C4-2B (cell line): ENCODE data around the gene LCAT.

Experiments used
- H3K27ac ChIP-seq: fragments of 450-650 bp; 2 replicates; pipeline ENCODE4 v1.5.1; 2017
- ZFX ChIP-seq: fragments of 450-650 bp; IDR thresholded peaks from 2 replicates; pipeline ENCODE4 v1.6.1; 2017
- TF ChIP-seq, protein P1 (sequence below): fragments of 450-650 bp; conservative IDR thresholded peaks from 2 replicates; pipeline ENCODE4 v1.5.1; 2017; ENCODE audit warnings: mild to moderate bottlenecking

LCAT gene

DNA sequence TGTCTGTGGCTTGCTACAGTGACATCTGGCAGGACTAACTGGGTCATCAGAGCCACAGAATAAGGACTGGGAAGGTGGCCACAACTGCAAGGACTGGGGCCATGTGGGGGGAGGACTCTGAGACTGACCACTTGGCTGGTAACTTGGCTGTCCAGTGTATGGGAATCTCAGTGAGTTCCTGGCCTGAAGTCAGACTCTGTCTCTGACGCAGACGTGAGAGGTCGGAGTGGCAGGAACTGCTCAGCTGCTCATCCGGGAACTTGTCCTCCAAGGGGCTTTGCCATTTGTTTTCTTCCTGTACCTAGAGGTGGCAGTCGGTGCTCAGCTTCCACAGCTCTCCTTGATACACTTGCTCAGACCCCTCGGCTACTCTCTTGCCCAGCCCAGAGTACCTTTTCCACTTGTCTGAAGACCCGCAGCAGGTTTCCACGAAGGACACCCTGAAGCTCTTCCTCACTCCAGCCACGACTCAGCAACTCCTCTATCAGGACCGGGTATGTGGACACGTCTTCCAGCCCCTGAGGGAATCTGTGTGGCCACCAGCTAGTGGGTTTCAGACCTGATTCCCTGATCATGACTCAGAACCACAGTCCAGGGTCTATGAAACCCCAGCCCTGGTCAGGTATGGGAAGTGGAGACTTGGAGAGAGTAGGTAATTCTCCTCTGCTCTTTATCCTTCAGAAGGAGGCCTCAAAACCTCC, 43.7 kb upstream of the LCAT start:
- TF ChIP-seq, protein P1, sequence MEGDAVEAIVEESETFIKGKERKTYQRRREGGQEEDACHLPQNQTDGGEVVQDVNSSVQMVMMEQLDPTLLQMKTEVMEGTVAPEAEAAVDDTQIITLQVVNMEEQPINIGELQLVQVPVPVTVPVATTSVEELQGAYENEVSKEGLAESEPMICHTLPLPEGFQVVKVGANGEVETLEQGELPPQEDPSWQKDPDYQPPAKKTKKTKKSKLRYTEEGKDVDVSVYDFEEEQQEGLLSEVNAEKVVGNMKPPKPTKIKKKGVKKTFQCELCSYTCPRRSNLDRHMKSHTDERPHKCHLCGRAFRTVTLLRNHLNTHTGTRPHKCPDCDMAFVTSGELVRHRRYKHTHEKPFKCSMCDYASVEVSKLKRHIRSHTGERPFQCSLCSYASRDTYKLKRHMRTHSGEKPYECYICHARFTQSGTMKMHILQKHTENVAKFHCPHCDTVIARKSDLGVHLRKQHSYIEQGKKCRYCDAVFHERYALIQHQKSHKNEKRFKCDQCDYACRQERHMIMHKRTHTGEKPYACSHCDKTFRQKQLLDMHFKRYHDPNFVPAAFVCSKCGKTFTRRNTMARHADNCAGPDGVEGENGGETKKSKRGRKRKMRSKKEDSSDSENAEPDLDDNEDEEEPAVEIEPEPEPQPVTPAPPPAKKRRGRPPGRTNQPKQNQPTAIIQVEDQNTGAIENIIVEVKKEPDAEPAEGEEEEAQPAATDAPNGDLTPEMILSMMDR, result no peak
- no peak for TF ChIP-seq ZFX
- H3K27ac ChIP-seq, result no peak overlapping the region

- TF ChIP-seq, protein P1, result no peak
- TF ChIP-seq ZFX, result no peak
- H3K27ac ChIP-seq, result no peak overlapping the region
Measured at GRCh38 chr16:67986949-67987348, 43.0 kb upstream of the LCAT start.

- H3K27ac ChIP-seq, result no peak overlapping the region
- TF ChIP-seq, protein P1, result no peak
- TF ChIP-seq ZFX, result no peak
Measured at GRCh38 chr16:67982011-67982696, 38.2 kb upstream of the LCAT start.

DNA sequence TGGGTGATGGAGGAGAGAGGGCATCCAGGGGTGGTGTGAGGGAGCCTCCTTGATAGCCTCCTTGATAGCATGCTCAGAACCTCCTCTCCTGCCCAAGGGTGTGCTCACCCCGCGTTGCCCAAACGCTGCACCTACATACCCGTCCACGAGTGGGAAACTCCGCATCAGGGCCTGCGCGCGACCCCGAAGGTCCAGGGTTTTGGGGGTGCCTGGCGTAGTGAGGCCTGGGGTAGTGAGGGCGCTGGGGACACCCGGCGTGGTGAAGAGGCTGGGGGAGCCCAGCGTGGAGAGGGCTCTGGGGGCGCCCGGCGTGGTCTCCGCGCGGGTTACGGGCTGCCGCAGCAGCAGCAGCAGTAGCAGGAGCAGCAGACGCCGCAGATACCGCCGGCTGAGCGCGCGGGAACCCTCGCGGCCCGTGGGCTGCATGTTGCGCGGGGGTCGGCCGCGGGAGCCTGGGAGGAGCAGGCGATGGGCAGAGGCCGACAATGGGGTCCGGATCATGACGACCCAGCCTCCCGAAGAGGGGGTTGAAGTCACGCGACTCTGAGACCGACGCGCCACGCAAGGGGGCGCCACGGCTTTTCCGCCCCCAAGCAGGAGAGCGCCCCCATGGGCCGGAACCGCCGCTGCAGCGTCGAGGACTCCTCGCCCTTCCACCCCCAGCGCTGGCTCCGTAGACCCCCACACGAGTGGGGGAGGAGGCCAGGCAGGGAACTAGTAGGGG, 36.2 kb upstream of the LCAT start, which contains the start of gene DPEP3:
TSS of gene DPEP3 (minus strand) at position 545 of the 724 bp plus-strand sequence. CDS start at position 426, 119 bp downstream.
- TF ChIP-seq ZFX, result no peak
- TF ChIP-seq, protein P1, result no peak; the same call in 1 of the 2 replicates
- no peak within 1 kb of the TSS for H3K27ac ChIP-seq

- TF ChIP-seq, protein P1, result no peak
- TF ChIP-seq ZFX, result no peak
Measured at GRCh38 chr16:67977469-67978227, 33.7 kb upstream of the LCAT start.

GRCh38 chr16:67977005-67977404, 33.1 kb upstream of the LCAT start:
- TF ChIP-seq, protein P1, result no peak
- TF ChIP-seq ZFX, result no peak
- H3K27ac ChIP-seq, result no peak overlapping the region

More at GRCh38 chr16:67977469-67978227, 33.7 kb upstream of the LCAT start:
- no peak overlapping the region for H3K27ac ChIP-seq
